Left lung (tissue), 10 donors: ENCODE data around the gene EPHB2. TPM values are rescaled to one million over a fixed set of nuclear protein-coding genes. Genes with fewer than 3 reads are reported as not detected.

Source experiments
- ATAC-seq: fragments of 200-7000 bp; cut with Tn5 transposase; one replicate; pipeline ENCODE4 v1.9.1; 2020; ENCODE audit warnings: moderate library complexity
- DNase-seq, 4 donors: peaks; one replicate each; pipeline ENCODE4 v3.0.0-alpha.2; 2013 to 2020
- H3K27ac ChIP-seq, 2 donors: fragments of 200-600 bp; sonication (generic) in 1 of 2; one replicate each; pipeline versions ENCODE4 v1.5.0 to v1.8.0; 2020 to 2021
- H3K27me3 ChIP-seq, 2 donors: fragments of 200-600 bp; sonication (generic) in 1 of 2; one replicate each; pipeline versions ENCODE4 v1.5.0 to v1.8.0; 2020 to 2021
- H3K36me3 ChIP-seq, 2 donors: fragments of 200-600 bp; sonication (generic) in 1 of 2; one replicate each; pipeline versions ENCODE4 v1.5.0 to v1.8.0; 2020 to 2021
- H3K4me1 ChIP-seq, 2 donors: fragments of 200-600 bp; one replicate each; pipeline ENCODE4 v1.8.0; 2021
- H3K4me3 ChIP-seq, 2 donors: fragments of 200-600 bp; sonication (generic) in 1 of 2; one replicate each; pipeline versions ENCODE4 v1.5.0 to v1.8.0; 2020 to 2021; ENCODE audit warnings: mild to moderate bottlenecking in 1 of 2
- H3K9me3 ChIP-seq, 2 donors: fragments of 200-600 bp; sonication (generic) in 1 of 2; one replicate each; pipeline versions ENCODE4 v1.5.0 to v1.8.0; 2020 to 2021
- intact Hi-C, 2 donors: fragments of 100-400 bp; cut with DNase I; formaldehyde crosslinking; loops; one replicate each; pipeline versions ENCODE4 v1.11.2 to v1.14.2; 2022
- polyA plus RNA-seq, 6 donors: library from polyadenylated mRNA; unstranded; fragments of 120-200 nt; gene quantifications; one replicate each; pipeline ENCODE4 v1.2.1, GENCODE V29; 2013; ENCODE audit not compliant: insufficient read length in 6 of 6
- total RNA-seq, 2 donors: library from RNA; stranded (reverse); fragmentation: NEBNext Ultra II Directional; extraction: Animal tissue kit (Norgen Biotek cat#: 25700); gene quantifications; one replicate each; pipeline ENCODE4 v1.2.1, GENCODE V29; 2021
- TF ChIP-seq, protein P1 (sequence below), 2 donors: fragments of 200-600 bp; sonication (generic) in 1 of 2; IDR thresholded peaks; one replicate each; pipeline versions ENCODE4 v1.5.0 to v1.8.0; 2021; ENCODE audit warnings: antibody characterized with exemption in 2 of 2
- donor health status: DM: no; HTN: yes; CAD: no.
- donor health status: DM: no; HTN: no; CAD: no.

EPHB2 gene
- total and polyA plus RNA-seq, 8 donors: 11.3 to 21.0 (median 17.2) TPM

DNA sequence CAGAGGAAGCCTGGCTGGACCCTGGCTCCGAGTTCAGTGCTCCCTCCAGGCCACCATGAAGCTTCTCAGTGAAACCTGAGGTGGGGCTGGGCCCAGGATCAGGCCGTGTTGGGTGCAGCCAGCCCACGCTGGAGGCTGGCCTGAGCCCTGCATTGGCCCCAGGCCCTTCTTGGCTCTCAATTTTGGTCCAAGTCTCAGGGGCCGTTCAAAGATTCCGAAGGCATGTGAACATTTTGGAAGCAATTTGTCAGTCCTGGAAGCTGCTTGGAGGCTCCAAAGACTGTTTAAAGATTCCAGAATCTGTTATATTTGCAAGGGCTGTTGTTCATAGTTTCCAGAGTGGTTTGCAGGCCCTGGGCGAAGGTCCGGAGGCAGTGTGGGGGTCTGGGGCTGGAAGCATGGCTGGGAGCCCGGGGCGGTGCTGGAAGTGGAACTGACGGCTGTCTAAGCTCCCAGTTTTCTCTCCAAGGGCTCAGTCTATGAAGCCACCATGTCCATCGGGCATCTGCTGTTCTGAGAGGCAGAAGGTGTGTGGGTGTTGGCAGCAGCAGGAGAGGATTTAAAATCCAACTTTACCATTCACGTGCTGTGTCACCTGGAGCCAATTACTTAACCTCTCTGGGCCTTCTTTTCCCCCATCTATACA is 104.9 kb downstream of the EPHB2 start:
- intact Hi-C loops: no loop called here
- no peaks in the 10 kb centered on the region for H3K36me3 ChIP-seq
- DNase-seq: no peak
- peaks cover 0 to 4% of the 10 kb centered on the region in 2 donors for H3K4me1 ChIP-seq
- peak; percentile 16 for ATAC-seq
- no peak overlapping the region for H3K27ac ChIP-seq
- H3K9me3 ChIP-seq: no peaks in the 10 kb centered on the region
- TF ChIP-seq, protein P1, sequence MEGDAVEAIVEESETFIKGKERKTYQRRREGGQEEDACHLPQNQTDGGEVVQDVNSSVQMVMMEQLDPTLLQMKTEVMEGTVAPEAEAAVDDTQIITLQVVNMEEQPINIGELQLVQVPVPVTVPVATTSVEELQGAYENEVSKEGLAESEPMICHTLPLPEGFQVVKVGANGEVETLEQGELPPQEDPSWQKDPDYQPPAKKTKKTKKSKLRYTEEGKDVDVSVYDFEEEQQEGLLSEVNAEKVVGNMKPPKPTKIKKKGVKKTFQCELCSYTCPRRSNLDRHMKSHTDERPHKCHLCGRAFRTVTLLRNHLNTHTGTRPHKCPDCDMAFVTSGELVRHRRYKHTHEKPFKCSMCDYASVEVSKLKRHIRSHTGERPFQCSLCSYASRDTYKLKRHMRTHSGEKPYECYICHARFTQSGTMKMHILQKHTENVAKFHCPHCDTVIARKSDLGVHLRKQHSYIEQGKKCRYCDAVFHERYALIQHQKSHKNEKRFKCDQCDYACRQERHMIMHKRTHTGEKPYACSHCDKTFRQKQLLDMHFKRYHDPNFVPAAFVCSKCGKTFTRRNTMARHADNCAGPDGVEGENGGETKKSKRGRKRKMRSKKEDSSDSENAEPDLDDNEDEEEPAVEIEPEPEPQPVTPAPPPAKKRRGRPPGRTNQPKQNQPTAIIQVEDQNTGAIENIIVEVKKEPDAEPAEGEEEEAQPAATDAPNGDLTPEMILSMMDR (IDR thresholded peaks at IDR 0.05): no peak
- no peak overlapping the region for H3K4me3 ChIP-seq
- H3K27me3 ChIP-seq: peaks cover 0 to 5% of the 10 kb centered on the region in 2 donors

DNA sequence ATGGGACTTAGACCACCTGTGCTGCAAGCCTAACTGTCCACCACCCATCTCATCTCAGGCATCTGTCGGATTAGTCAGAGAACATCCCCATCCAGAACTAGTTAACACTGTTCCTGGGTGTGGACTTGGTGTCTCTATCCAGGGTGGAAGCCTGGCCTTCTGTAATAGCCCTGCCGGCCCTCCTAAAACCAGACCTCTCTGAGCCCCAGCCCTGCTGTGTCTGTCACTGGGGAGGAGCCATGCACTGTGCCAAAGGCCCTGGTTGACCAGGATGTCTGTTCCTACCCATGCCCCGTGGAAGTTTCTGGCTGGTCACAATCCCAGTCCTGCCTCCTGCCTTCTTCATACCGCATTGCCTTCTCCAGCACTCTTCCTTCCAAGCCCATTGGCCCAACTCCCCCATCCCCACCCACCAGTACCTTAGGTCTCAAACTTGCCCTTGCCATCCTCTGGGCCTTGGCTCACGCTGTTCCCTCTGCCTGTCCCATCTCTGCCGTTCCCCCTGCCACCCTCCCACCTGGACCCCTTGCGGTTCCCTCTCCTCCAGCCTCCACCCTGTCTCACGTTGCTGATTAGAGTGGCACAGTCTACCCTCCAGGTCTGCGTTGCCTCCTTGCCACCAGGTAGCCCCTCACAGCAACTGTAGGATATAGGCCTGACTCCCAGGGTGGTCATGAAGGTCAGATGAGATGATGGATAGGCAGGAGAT is 105.6 kb downstream of the EPHB2 start:
- TF ChIP-seq, protein P1 (IDR thresholded peaks at IDR 0.05): no peak
- Histone ChIP-seq H3K27ac (no peak overlapping the region), H3K4me1 (peaks cover 0 to 4% of the 10 kb centered on the region in 2 donors), H3K9me3 (no peaks in the 10 kb centered on the region), H3K36me3 (no peaks in the 10 kb centered on the region), H3K4me3 (no peak overlapping the region), H3K27me3 (peaks cover 0 to 5% of the 10 kb centered on the region in 2 donors)
- intact Hi-C loops: no loop called here
- ATAC-seq (no peak), DNase-seq (no peak)

DNA sequence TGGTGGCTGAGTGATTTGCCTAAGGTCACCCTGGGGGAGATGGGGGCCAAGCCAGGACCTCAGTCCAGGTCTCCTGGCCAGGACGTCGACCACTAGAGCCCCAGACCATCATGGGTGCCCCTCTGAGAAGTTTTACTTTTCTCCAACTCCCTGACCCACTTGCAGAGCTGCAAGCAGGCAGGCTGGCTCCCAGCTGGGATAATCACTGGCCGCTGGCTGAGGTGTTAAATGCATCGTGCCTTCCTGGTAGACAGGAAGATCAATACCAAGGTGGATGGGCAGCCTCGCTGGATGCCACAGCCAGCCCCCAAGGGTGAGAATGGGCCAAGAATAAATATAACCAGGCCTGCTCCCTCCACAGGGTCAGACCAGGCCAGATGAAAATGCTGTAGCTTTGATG is 106.2 kb downstream of the EPHB2 start:
- Histone ChIP-seq H3K9me3 (no peaks in the 10 kb centered on the region), H3K36me3 (no peaks in the 10 kb centered on the region), H3K27me3 (peaks cover 0 to 5% of the 10 kb centered on the region in 2 donors), H3K4me1 (peaks cover 0 to 4% of the 10 kb centered on the region in 2 donors), H3K27ac (no peak overlapping the region), H3K4me3 (no peak overlapping the region)
- ATAC-seq: no peak
- intact Hi-C loops: no loop called here
- DNase-seq: no peak
- TF ChIP-seq, protein P1 (IDR thresholded peaks at IDR 0.05): no peak

- H3K9me3 ChIP-seq: no peaks in the 10 kb centered on the region
- H3K4me3 ChIP-seq: no peak overlapping the region
- H3K27me3 ChIP-seq: peaks cover 0 to 5% of the 10 kb centered on the region in 2 donors
- no peak for ATAC-seq
- TF ChIP-seq, protein P1 (IDR thresholded peaks at IDR 0.05): no peak
- DNase-seq: no peak
- H3K36me3 ChIP-seq: no peaks in the 10 kb centered on the region
- H3K27ac ChIP-seq: no peak overlapping the region
- intact Hi-C loops: no loop called here
- peaks cover 0 to 4% of the 10 kb centered on the region in 2 donors for H3K4me1 ChIP-seq
Observed at GRCh38 chr1:22817462-22817861, 106.8 kb downstream of the EPHB2 start.

GRCh38 chr1:22818061-22818770 is 107.6 kb downstream of the EPHB2 start:
- Histone ChIP-seq H3K36me3 (no peaks in the 10 kb centered on the region), H3K27ac (no peak overlapping the region), H3K4me1 (peaks cover 0 to 4% of the 10 kb centered on the region in 2 donors), H3K9me3 (no peaks in the 10 kb centered on the region), H3K27me3 (peaks cover 0 to 5% of the 10 kb centered on the region in 2 donors), H3K4me3 (no peak overlapping the region)
- TF ChIP-seq, protein P1 (IDR thresholded peaks at IDR 0.05): no peak
- DNase-seq (no peak), ATAC-seq (no peak)
- intact Hi-C loops: no loop called here
